Effector memory CD4-positive, alpha-beta T cell (primary cell): ENCODE data around the gene MPPED1.

Experiments
- DNase-seq, 3 donors: peaks; one replicate each; pipeline ENCODE4 v3.0.0-alpha.2; 2020
- H3K27ac ChIP-seq: 2 replicates; pipeline ENCODE4 v1.7.0; 2013; ENCODE audit warnings: mild to moderate bottlenecking, low read length, moderate library complexity; ENCODE audit not compliant: insufficient read depth, poor library complexity, severe bottlenecking
- H3K27me3 ChIP-seq: replicated peaks from 2 replicates; pipeline ENCODE4 v1.7.0; 2013; ENCODE audit warnings: mild to moderate bottlenecking, low read length; ENCODE audit not compliant: insufficient read depth, control insufficient read depth, poor library complexity, severe bottlenecking
- H3K36me3 ChIP-seq: 2 replicates; pipeline ENCODE4 v1.7.0; 2013; ENCODE audit warnings: mild to moderate bottlenecking, low read length, moderate library complexity; ENCODE audit not compliant: control insufficient read depth, insufficient read depth
- H3K4me1 ChIP-seq: 2 replicates; pipeline ENCODE4 v1.7.0; 2013; ENCODE audit warnings: low read length, mild to moderate bottlenecking; ENCODE audit not compliant: control insufficient read depth, insufficient read depth, poor library complexity, severe bottlenecking
- H3K4me3 ChIP-seq: 2 replicates; pipeline ENCODE4 v1.7.0; 2013; ENCODE audit warnings: low read length, low read depth, mild to moderate bottlenecking; ENCODE audit not compliant: insufficient read depth, poor library complexity, severe bottlenecking
- H3K9me3 ChIP-seq: 2 replicates; pipeline ENCODE4 v1.7.0; 2013; ENCODE audit warnings: mild to moderate bottlenecking, low read length, moderate library complexity; ENCODE audit not compliant: control insufficient read depth

The MPPED1 gene

DNA sequence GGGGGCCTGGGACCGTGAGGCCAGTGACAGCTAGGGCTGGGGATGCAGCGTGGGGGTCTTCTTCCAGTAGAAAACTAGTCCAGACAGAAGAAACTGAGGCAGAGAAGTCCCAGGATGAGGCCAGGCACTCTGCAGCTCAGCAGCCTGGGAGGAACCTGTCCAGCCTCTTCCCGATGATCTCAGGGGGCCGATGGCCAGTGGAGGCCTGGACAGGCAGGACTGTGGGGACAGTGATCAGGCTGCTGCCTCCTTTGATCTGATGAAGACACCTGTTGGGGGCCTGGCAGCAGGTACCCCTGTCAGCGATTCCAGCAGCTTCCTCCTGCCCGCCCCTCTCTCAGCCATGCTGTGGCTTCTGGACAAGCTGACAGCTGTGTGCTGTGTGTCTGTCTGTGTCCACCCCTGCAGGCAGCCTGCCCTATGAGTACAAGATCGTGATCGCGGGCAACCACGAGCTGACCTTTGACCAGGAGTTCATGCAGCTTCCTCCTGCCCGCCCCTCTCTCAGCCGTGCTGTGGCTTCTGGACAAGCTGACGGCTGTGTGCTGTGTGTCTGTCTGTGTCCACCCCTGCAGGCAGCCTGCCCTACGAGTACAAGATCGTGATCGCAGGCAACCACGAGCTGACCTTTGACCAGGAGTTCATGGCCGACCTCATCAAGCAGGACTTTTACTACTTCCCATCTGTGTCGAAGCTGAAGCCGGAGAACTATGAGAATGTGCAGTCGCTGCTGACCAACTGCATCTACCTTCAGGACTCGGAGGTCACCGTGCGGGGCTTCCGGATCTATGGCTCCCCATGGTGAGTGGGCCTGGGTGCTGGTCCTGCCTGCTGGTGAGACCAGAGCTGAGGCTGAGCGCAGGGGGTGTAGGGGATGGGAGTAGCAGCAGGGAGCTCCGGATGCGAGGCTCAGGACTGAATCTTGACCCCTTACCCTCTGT, 62.6 kb downstream of the MPPED1 start:
- Histone ChIP-seq H3K4me1 (no peaks in the 10 kb centered on the region), H3K27ac (no peak overlapping the region), H3K4me3 (no peak overlapping the region), H3K36me3 (no peaks in the 10 kb centered on the region), H3K9me3 (no peaks in the 10 kb centered on the region), H3K27me3 (no peaks in the 10 kb centered on the region)
- no peak for DNase-seq

DNA sequence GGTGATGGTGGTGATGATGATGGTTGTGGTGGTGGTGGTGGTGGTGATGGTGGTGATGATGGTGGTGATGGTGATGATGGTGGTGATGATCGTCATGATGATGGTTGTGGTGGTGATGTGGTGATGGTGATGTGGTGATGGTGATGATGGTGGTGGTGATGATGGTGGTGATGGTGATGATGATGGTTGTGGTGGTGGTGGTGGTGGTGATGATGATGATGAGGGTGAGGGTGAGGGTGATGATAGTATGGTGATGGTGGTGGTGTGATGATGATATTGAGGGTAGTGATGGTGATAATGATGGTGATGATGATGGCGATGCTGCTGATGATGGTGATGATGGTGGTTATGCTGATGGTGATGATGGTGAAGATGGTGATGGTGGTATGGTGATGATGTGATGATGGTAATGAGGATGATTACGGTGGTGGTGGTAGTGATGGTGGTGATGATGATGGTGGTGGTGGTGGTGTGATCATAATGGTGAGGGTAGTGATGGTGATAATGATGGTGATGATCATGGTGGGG, 63.8 kb downstream of the MPPED1 start:
- H3K9me3 ChIP-seq, result no peaks in the 10 kb centered on the region
- DNase-seq, result no peak
- no peak overlapping the region for H3K27ac ChIP-seq
- no peak overlapping the region for H3K4me3 ChIP-seq
- H3K36me3 ChIP-seq, result no peaks in the 10 kb centered on the region
- H3K27me3 ChIP-seq, result no peaks in the 10 kb centered on the region
- H3K4me1 ChIP-seq, result no peaks in the 10 kb centered on the region

DNA sequence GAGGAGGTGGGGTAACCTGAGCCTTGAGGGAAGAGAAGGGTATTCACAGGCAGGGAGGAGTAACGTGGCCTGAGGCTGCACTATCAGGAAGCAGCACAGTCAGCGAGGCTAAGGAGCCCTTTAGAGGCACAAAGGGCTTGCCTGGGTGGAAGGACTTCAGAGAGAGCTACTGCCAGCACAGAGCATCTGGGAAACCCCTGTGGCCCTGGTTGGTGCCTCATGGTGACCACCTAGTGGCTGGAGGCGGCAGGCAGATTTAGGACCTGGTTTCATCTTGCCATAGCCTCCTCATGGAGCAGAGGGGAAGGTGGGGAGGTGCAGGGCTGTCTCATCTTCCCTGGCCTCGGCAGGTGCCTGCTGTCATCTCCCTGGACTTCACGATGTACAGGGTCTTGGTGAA, 64.5 kb downstream of the MPPED1 start:
- Histone ChIP-seq H3K9me3 (no peaks in the 10 kb centered on the region), H3K36me3 (no peaks in the 10 kb centered on the region), H3K27ac (no peak overlapping the region), H3K4me3 (no peak overlapping the region), H3K4me1 (no peaks in the 10 kb centered on the region), H3K27me3 (no peaks in the 10 kb centered on the region)
- no peak for DNase-seq

DNA sequence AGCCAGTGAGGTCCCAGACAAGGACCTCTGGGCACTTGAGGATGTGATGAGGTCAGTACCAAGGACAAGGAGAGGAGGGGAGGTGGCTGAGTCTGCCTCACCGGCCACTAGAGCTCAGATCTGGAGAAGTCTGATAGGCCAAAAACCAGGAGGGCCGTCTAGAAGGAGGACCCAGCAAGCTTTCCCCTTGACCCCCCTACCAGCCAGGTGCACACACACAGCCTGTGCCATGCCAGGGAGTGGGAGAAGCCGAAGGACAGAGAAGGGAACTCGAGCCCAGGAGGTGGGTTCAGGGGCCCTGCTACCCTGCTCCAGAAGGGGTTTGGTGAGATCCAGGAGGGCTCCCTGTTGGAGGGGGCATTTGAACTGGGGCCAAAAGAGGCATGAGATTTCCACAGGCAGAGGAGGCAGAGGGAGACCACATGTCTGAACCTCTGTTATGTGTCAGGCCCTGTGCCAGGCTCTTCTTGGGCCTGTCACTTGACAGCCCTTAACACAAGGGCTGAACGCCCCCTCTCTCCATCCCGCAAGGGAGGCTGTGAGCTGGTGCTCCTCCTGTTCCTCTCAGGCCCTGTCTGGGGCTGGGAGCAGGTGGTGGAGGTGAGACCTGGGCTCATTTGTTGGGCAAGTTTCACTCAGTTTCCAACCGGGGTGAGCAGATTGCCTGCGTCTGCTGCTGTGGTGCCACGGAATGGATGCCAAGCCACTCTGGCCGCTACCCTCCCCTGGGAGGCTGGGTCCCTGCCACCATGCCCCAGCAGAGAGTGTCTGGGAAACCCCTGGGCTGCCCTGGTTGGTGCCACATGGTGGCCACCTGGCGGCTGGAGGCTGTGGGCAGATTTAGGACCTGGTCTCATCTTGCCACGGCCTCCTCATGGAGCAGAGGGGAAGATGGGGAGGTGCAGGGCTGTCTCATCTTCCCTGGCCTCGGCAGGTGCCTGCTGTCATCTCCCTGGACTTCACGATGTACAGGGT, 65.2 kb downstream of the MPPED1 start:
- Histone ChIP-seq H3K27ac (no peak overlapping the region), H3K9me3 (no peaks in the 10 kb centered on the region), H3K4me1 (no peaks in the 10 kb centered on the region), H3K27me3 (no peaks in the 10 kb centered on the region), H3K4me3 (no peak overlapping the region), H3K36me3 (no peaks in the 10 kb centered on the region)
- no peak for DNase-seq

DNA sequence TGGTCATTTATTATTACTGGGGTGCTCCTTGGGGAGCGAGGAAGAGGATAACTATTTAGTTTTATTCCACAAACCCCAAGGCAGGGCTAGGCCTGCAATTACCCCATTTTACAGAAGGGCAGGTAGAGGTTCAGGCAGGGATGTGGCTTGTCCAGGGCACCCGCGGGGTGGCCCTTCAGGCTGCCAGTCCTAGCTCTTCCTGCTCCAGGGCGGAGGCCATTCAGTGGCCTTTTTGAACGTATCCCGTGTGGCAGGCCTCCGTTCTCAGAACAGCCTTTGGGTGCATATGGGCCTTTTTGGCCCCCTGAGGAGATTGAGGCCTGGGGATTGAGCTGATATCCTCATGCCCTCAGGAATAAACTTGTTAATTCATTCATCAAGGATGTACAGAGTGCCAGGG, 66.2 kb downstream of the MPPED1 start:
- H3K4me3 ChIP-seq, result no peak overlapping the region
- no peaks in the 10 kb centered on the region for H3K36me3 ChIP-seq
- H3K9me3 ChIP-seq, result no peaks in the 10 kb centered on the region
- no peak overlapping the region for H3K27ac ChIP-seq
- no peaks in the 10 kb centered on the region for H3K4me1 ChIP-seq
- H3K27me3 ChIP-seq, result no peaks in the 10 kb centered on the region
- no peak for DNase-seq

DNA sequence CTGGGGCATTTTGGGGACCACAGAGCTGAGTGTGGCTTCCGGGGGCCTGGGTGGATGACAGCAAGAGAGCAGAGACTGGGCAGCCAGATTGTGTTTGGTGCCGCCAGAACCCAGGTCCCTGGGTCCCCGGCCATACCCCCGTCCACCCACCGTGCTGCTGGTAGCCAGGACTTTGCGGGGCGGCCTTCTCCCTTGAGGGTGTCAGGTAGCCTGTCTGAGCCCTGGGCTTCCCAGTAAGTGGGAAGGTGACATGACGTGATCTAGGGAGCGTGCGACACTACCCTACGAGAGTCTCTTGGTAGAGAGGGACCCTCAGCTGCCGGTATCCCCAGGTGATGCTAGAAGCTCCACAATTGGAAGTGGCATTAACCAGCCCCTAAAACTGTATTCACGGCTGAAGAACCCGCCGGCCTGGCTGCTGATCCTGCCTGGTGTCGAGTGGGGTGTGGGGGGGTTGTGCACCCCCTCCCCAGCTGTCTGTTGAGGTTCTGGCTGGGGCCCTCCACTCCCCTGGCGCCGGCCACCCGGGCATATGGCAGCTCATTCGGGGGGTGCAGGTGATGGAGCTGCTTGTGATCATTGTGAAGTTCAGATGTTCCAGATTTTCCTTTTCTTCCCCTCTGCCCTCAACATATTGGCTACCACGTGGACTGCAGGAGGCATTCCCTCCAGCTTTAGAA, 66.9 kb downstream of the MPPED1 start:
- no peaks in the 10 kb centered on the region for H3K27me3 ChIP-seq
- H3K4me1 ChIP-seq, result no peaks in the 10 kb centered on the region
- H3K27ac ChIP-seq, result no peak overlapping the region
- no peaks in the 10 kb centered on the region for H3K36me3 ChIP-seq
- DNase-seq, result no peak
- H3K9me3 ChIP-seq, result no peaks in the 10 kb centered on the region
- no peak overlapping the region for H3K4me3 ChIP-seq

DNA sequence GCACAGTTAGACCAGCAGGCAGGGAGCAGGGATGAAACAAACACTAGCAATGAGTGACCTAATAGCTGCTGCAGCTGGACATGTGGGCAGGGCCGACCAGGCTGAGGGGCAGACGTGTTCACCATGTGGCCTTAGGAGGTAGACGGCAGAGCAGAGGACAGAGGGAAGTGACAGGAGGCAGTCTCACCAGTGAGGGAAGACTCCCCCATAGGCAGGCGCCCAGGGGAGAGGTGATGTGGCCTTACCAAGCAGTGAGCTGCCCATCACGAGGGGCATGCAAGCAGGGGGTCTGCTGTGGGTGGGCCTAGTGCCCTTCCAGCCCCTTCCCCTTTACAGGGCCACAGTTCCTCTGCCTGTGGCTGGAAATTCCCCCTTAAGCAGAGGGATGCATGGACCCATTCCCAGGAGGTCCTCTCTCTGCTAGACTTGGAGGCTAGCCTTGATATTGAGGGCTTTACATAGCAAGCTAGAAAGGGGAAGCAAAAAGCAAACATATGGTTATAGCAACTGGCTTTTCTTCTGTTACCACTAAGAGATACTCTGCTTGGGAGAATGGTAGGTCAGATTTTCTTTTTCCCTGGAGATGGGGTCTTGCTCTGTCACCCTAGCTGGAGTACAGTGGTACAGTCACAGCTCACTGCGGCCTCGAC, 67.6 kb downstream of the MPPED1 start:
- Histone ChIP-seq H3K27ac (no peak overlapping the region), H3K9me3 (no peaks in the 10 kb centered on the region), H3K27me3 (no peaks in the 10 kb centered on the region), H3K4me1 (no peaks in the 10 kb centered on the region), H3K36me3 (no peaks in the 10 kb centered on the region), H3K4me3 (no peak overlapping the region)
- no peak for DNase-seq

DNA sequence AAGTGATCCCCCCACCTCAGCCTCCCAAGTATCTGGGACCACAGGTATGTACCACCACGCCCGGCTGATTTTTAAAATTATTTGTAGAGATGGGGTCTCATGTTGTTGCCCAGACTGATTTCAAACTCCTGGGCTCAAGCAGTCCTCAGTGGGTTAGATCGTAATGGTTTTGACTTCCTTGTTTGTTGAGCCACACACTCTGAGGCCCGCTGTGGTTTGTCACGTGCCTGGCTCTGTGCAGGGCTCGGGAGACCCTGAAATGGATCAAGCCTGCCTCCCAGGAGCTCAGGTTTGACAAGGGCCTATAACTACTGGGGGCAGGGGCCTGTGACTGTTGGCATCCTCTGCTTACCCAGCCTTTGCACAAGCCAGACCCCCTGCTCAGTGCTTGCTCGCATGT, 68.1 kb downstream of the MPPED1 start:
- no peaks in the 10 kb centered on the region for H3K4me1 ChIP-seq
- no peak for DNase-seq
- H3K27ac ChIP-seq, result no peak overlapping the region
- H3K9me3 ChIP-seq, result no peaks in the 10 kb centered on the region
- no peaks in the 10 kb centered on the region for H3K36me3 ChIP-seq
- no peaks in the 10 kb centered on the region for H3K27me3 ChIP-seq
- no peak overlapping the region for H3K4me3 ChIP-seq

DNA sequence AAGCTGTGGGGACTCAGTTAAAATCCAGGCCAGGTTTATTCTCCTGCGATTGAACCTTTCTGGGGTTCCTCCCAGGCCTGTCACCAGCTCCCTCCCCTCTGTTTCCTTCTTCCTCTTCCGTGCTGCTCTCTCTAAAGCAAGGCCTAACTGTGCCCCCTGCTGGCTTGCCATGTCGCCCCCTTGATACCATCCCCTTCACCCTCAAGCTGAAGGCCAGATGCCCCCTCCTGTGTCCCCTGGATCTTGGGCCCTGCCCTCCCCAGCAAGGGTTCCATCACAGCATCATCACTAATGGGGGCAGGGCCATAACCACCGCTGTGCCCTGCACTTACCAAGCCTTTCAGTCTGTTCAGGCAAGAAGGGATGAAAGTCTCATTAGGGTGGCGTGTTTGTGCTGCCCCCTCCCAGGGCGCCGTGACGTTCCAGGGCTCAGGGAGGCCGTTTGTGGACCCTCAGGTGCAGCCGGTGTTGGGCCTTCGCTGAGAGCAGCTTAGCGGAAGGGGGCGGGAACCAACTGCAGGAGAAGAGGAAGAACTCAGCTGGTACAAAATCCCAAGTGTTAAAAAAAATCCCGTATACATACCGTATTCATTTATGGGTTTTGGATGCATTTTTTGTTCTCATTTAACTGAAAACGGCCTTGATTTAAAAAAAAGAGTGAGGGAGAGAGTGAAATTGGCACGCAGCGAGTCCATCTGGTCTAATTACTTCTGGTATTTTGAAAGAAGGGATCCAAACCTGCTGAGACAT, 69.9 kb downstream of the MPPED1 start:
- H3K27me3 ChIP-seq, result no peaks in the 10 kb centered on the region
- DNase-seq, result no peak
- H3K9me3 ChIP-seq, result no peaks in the 10 kb centered on the region
- H3K27ac ChIP-seq, result no peak overlapping the region
- no peaks in the 10 kb centered on the region for H3K36me3 ChIP-seq
- H3K4me1 ChIP-seq, result no peaks in the 10 kb centered on the region
- no peak overlapping the region for H3K4me3 ChIP-seq
